GM12878 (cell line): Measurements from ENCODE around the gene CREBRF.

Source experiments
- CEBPB ChIP-seq, 2 experiments: fragments of 150-350 bp in 1 of 2; IDR thresholded peaks; 2 replicates each; pipeline ENCODE4 v1.6.1; 2012 to 2014; ENCODE audit warnings: low read depth in 2 of 2, low read length in 2 of 2, borderline replicate concordance in 1 of 2, inconsistent platforms in 1 of 2
- EP300 ChIP-seq, 2 experiments: fragments of 150-350 bp in 1 of 2; IDR thresholded peaks; 2 replicates each; pipeline ENCODE4 v1.6.1; 2011 to 2012; ENCODE audit warnings: low read depth in 2 of 2, low read length in 2 of 2, borderline replicate concordance in 1 of 2, improper control_type of control experiment in 1 of 2, inconsistent platforms in 1 of 2; ENCODE audit not compliant: control insufficient read depth in 1 of 2
- MYB ChIP-seq: fragments of 150-350 bp; IDR thresholded peaks from 2 replicates; pipeline ENCODE4 v1.6.1; 2014; ENCODE audit warnings: mild to moderate bottlenecking, low read depth, low read length, borderline replicate concordance
- SMC3 ChIP-seq: IDR thresholded peaks from 2 replicates; pipeline ENCODE4 v1.6.1; 2011; ENCODE audit warnings: low read length, improper control_type of control experiment, borderline replicate concordance
- YY1 ChIP-seq: IDR thresholded peaks from 2 replicates; pipeline ENCODE4 v1.6.1; 2011; ENCODE audit warnings: low read depth, mild to moderate bottlenecking, low read length

- TF ChIP-seq CEBPB (IDR thresholded peaks at IDR 0.05; ENCODE audit: borderline replicate concordance in 1 of 2, low read depth in 2 of 2, low read length in 2 of 2) (no peak), EP300 (IDR thresholded peaks at IDR 0.05; ENCODE audit: borderline replicate concordance in 1 of 2, control insufficient read depth in 1 of 2, low read depth in 2 of 2, low read length in 2 of 2) (no peak), SMC3 (no peak), MYB (no peak), YY1 (no peak)
Observed at GRCh38 chr5:173175523-173175922, 119.4 kb downstream of the CREBRF start.
